C1 segment of cervical spinal cord (tissue), 14 donors: ENCODE results near the gene TOMT.

Experiments used
- DNase-seq, 14 donors: peaks; one replicate each; lab custom pipeline; 2025; lab: John Stamatoyannopoulos, UW

Gene TOMT

DNA sequence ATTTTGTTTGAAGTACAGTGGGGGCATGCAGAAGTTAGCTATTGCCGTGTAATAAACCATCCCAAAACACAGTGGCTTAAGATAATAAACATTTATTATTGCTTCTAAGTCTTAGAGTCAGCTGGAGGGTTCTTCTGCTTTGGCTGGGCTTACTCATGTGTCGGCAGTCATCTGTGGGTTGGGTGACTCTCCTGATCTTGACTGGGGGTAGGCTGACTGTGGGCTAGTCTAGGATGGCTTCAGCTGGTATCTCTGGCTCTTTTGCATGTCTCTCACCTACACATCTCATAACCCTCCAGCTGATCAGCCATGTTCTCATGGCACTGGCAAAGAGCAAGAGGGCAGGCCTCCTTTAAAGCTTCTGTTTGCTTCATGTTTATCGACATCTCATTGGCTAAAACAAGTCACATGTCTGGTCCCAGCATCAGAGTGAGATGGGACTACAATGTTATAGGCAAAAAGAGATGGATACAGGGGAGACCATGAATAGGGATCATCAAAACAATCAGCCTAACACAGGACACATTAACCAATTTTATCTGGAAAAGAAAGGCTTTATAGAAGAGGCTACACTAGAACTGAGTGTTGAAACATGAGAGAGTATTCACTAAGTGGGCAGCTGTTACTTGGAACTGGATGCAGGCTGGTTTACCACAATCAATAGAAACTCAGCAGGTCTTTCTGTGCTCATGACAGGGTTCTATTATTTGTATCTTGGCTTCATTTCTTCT is 19.9 kb upstream of the TOMT start:
- peak in 9 of 14 donors; percentile 8 to 56 (median 29) for DNase-seq

DNA sequence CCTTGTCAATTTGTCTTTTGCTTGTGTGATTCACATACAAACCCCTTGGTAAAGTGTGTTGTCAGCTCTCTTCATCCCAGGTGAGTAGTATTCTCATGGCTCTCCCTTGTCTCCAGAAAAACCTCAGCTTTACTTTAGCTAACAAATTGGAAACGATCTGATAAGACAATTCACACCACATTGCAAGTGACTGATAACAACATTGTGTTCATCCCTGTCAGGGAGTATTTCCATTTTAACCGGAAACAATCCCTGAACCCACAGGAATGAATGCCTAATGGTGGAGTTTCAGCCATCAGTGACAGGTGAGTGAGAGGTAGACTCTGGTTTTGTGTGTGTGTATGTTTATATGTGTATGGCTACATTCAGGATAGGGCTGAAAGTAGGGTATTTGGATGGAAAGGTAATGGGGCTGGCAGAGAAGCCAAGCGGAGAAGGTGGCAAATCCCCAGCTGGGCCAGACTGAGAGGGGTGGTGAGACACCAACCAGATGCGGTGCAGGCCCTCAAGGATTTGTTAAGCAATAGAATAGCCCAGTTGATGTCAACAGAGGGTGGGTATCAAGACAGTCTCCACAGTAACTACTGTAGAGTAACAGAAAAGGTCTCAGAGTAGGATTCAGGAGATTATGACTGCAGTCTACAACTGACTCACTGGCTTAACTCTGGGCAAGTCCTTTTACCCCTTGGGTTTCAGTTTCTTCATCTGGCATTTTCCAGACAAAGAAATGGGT is 17.5 kb upstream of the TOMT start:
- DNase-seq: no peak

DNA sequence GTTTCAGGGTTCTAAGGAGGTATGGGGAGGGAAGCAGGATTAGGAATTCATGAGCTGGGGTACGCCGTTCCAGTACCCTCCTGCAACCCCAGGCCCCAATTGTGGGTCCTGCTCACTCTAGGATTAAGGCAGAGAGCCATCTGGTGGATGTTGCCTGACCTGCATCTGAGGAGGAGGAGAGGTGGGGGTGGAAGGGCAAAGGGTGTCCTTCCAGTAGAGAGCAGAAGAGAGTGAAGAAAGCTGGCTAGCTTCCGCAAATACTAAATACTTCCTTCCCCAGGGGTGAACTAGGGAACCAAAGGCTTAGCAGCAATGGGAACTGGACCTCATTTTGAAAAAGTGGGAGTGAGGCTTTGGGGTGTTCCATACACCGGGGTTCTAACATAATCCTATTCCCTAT is 14.4 kb upstream of the TOMT start:
- DNase-seq: peak in 13 of 14 donors; percentile 5 to 72 (median 44)

DNA sequence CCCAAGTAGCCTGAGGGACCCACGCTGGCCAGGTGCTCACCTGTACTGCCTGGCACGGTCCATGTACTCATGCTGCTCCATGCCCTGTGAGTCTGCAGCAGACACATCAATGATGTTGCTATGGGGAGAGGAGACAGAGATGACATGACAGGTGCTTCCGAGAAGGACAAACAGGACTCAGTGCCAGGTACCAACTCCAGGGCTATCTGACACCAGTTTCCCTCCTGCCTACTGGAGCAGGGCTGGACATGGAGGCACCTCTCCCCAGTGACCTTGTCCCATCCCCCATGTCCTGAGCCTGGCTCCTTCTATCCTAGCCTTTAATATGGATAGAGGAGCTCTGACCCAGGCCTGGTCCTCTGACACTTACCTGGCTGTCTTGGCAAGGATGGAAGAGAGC is 7.0 kb upstream of the TOMT start:
- no peak for DNase-seq

DNA sequence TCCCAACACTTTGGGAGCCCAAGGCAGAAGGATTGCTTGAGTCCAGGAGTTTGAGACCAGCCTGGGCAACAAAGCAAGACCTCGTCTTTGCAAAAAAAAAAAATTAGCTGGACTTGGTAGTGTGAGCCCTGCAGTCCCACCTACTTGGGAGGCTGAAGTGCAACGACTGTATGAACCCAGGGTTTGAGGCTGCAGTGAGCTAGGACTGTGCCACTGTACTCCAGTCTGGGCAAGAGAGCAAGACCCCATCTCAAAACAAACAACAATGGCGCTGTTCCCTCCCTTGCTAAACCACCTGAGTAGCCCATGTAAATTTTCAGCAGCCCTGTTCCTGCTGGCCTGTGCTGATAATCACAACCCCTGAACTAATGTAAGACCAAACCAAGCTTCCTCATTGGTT is 5.7 kb upstream of the TOMT start:
- no peak for DNase-seq

DNA sequence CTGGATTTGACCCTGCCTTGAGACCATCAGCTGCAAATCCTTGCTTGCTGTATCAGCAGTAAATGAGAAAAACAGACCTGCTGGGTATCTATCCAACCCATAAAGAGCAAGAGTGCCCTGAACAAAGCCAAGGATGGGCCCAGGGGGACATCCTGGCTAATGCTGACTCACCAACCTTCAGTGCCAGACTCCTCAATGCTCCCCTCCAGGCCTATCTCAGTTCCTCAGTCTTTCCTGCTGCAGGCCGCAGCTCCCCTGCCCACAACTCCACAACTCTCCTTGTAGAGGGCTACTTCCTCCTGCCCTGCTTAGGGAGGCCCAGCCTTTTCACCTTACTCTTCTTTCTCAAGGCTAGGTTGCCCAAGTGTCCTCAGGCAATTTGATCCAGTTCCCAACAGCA is 5.3 kb upstream of the TOMT start:
- no peak for DNase-seq

DNA sequence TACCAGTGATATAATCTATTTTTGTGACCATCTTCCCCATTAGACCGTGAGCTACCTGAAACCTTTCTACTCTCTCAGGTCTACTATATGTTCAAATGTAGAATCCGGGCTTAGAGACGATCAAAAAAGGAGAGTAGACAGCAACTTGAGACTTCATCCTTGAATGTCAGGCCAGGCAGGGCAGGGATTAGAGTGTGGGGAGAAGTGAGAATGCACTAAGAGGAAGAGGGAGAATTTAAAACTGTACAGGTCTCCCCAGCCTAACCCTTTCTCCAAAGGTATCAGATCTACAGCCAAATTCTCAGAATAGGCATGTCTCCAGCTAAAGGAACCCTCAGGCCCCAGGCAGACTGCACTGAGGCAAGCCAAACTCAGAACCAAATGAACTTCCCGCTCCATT is 3.6 kb upstream of the TOMT start:
- DNase-seq: no peak

DNA sequence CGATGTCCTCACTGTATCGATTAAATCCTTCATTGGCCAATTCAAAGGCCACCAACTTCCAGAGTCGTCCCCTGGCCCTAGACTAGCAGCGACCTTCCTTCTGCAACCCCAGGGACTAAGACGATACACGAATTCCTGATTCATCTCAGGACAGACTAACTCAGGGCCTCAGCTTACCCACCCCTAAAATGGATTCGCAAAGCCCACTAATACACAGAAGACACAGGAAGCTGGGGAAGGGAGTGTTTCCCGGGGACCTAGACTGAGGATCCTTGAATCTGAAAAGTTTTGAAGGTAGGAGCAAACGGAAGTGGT is 3.1 kb upstream of the TOMT start:
- DNase-seq: no peak

DNA sequence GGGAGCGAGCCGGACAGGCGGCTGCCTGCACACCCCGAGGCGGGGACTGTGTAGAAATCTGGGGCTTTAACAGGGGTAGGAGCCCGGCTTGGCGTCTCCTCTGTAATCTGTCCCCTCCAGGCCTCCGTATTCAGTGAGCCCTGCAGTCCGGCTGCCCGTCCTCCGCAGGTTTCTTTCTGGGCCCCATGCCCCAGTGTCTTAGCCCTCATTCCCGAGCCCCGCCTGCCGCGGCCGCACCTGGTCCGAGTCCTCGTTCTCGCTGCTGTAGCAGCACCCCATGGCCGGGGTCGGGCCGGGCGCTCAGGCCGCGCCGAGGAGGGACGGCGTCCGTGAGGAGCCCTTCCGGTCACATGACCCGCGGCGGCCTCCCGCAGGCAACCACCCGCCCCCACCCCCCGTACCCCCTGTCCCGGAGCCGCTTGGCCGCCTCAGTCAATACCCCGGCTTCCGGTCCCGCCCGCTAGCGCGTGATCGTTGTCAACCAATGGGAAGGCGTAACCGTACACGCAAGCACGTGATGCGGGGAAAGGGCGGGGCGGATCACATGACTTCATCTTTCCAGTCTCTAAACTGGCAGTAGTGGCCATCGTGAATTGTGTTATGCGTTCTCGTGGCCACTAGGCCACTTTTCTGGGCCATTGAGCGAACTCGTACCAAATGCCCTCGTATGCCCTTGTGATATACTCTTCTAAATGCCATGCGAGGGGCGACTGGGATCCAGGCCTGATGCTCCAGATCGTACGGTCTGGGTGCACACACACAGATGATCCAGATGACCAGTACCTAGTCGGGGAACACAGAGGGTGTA is 2.6 kb upstream of the TOMT start, which contains the start of gene LAMTOR1:
LAMTOR1 (minus strand) TSS at position 352 of the 808 bp plus-strand sequence; CDS start at position 279, 73 bp downstream.
- peak; percentile 88 to 100 (median 98) for DNase-seq

DNA sequence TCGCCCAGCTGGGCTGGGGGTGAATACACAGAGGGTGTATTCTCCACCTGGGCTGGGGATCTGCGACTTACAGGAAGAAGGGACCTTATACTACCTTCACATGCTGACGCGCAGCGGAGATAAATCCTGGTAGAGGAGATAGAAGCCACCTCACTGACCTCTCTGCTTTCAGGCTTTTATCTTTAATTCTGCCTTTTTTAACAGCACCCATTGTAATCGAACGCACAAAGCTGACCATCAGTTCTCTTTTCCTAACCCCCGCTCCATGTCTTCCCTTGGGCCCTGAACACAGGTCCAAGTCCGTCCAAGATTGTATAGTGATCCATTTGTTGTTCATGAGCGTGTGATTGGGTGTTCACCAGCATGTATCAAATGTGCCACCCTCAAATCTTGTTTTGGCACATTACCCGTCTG is 2.0 kb upstream of the TOMT start:
- DNase-seq: no peak

DNA sequence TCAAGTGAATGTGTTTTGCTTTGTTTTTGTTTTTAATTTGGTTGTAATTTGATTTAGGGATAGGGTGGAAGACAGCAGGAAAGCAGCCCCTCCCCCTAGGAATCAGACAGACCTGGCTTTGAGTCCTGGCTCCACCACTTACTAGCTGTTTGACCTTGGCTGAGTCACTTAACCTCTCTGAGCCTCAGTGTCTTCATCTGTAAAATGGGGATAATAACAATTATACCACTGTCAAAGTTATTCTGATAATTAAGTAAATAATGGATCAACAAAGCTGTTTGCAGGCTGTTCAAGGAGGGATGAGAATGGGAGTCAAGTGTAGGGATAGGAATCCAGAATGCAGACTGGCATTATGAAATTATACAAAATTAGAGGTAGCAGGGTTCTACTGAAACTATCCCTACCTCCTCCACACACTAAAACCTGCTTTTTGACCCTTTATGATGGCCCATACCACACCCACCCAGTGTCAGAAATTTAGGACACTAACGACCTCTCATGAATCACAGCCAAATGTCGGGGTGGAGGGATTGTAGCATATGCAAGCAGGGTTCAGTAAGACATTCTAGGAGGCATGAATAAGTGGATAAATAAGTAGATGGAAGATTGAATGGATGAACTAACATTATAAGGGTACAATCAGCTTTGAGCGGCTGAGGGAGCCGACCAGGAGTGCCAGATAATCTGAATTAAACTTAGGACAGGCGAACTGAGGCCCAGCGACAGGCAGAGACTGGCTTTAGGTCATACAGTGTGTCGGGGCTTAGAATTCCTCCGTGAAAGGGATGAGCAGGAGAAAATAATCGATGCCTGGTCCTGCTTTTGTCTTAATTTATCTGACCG is 5.8 kb downstream of the TOMT start:
- no peak for DNase-seq

DNA sequence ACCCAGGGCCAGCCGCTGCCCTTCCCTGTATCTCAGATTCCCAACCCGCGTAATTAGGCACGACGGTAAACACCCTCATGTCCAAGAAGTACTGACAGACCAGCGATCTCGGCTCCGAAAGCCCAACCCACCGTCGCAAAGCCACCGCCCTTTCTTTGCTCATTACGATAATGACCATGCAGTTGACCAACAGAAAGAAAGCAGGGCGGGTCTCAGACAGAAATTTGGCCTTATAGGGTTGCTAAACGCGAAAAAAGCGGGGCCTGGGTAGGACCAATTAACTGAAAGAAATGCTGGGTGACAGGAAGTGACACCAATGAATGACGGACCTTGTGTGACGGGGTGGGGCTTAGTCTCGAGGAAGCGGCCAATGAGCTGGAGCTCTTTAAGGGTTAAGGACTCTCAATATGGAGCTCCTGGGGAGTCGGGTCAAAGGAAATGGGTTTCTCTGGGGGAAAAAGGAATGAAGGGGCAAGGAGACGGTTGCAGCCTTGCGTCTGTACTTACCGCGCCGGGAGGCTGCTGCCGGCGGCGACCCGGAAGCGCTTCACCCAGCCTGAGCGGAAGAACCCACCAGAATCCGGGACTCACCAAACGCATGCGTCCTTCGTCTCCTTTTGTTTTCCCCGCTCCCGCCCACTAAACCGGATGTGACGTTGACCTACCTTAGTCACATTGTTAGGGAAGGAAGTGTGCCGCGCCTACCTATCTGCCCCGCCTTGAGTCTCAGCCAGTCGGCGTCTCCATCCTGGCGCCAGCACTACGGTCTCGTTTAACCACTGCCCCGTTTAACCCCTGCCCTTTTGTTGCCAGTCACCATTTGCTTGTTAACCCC is 6.6 kb downstream of the TOMT start, which contains the start of gene ANAPC15:
ANAPC15 (minus strand) TSS at position 553 of the 835 bp plus-strand sequence. CDS start 1,419 bp downstream, outside the sequence.
- peak; percentile 94 to 100 (median 99) for DNase-seq

DNA sequence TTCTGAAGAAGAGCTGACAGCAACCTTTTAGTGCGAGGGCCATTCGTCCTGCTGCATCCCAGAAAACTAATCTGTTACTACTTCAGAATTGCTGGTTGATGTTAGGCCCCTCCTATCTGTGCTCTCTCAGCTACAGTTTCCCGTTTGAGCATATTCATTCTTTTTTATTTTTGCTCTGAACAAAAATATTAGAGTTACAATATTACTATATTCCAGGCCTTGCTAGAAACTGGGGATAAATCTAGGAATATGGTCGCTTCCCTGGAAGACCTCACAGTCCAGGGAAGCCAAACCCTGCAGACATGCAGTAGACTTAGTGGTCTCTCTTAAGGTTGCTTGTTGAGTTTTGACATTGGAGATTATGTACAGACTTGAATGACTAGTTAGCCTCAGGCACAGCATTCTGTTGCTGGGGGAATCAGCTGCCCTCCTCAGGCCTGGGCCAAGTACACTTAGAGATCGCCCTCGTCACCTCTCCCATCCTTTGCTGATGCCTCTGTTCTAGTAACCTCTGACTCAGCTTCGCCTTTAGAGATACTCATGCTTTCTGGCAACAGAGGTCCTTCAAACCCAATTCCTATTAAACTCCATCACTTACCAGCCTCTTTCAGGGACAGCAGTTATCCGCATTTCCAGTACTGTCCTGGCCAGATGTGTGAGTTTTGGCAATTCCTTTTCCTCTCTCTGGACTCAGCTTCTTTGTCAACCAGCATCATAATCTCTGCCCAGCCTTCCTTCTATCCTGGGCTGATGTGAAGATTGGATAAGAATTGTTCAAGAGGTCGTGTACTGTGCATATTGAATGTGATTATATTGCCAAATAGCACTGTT is 7.5 kb downstream of the TOMT start:
- peak in 1 of 14 donors; percentile 39 for DNase-seq

DNA sequence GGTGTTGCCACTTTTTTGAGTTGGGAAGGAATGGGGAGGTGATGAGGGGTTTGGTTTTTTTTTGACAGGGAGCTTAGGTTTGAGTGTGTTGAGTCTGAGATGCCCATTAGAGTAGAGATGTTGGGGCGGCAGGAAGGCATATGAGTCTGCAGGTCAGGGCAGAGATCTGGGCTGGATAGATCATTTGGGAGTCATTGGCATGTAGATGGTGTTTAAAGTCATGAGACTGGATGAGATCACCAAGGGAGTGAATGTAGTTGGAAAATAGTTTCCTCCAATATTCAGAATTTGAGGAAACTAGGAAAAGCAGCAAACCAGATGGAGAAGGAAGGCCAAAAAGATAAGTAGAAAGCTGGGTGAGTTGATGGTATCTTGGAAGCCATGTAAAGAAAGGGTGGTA is 8.8 kb downstream of the TOMT start:
- no peak for DNase-seq

DNA sequence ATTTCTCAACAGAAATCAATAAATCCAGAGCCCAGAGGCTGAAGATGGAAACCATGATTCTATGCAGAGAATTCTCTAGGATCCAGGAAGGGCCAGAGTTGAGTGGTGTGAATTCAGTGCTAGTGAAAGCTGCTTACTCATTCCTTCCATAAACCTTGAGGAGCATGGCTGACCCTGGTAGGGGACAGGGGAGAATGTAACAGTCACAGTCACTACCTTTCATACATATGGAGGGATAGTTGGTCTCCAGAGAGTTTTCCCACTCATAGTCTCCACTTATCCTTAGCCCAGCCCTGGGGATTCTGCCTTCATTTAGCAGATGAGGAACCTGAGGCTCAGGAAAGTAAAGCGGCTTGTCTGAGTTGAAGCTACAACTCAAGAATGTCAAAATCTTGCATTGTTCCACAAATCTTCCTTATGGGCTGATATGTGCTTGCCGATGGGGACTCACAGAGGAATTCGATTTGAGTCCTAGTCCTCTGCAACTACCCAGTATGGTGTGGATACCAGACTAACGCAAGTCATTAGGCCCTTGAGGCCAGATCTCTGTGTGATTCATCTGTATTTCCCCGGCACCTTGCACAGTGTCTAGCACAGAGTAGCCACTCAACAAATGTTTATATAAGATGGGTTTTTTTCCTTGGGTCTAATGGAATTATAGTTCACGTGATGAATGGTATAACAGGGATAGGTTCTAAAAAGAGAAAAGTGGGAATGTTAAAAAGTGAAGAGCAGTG is 10.5 kb downstream of the TOMT start:
- no peak for DNase-seq

DNA sequence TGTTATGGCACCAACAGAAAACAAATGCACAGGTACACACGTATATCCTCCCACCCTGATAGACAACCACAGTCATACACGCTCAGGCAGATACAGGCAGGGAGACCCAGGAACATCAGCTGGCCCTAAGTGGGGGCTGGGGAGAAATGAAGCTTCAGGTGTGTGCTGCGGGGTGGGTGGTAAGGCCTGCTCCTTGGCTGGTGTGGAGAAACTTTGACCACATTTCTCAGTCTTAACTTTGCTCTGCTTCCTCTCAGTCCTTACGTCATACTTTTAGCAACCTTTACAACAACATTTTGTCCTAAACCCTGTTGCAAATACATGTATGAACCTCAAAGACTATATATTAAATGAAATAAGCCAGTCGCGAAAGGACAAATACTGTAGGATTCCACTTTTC is 13.5 kb downstream of the TOMT start:
- no peak for DNase-seq

DNA sequence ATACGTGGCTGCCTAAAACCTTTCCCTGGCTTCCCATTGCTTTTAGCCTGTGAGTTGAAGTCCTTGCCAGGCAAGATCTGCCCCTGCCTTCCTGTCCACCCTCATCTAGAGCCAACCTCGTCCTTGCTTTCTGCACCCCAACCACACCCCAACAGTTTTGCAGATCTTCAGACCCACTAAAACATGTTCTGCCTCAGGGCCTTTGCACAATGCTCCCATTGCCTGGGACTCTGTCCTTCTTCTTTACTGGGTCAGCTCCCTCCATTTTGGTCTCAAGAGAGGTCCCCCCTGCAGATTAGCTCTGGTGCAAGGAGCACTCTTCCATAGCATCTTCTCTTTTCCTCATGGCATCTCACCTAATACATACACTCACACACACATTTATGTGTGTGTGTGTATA is 15.2 kb downstream of the TOMT start:
- DNase-seq: no peak

DNA sequence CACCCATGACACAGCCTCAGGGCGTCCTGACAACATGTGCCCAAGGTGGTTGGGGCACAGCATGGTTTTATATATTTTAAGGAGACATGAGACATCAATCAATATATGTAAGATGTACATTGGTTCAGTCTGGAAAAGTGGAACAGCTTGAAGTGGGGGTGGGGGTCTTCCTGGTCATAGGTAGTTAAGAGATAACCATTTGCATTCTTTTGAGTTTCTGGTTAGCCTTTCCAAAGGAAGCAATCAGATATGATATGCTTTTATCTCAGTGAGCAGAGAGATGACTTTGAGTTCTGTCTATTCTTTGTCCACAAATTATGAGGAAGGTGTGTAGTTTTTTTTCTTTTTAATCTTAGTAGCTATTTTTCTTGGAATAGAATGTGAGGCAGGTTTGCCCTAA is 16.9 kb downstream of the TOMT start:
- DNase-seq: no peak

DNA sequence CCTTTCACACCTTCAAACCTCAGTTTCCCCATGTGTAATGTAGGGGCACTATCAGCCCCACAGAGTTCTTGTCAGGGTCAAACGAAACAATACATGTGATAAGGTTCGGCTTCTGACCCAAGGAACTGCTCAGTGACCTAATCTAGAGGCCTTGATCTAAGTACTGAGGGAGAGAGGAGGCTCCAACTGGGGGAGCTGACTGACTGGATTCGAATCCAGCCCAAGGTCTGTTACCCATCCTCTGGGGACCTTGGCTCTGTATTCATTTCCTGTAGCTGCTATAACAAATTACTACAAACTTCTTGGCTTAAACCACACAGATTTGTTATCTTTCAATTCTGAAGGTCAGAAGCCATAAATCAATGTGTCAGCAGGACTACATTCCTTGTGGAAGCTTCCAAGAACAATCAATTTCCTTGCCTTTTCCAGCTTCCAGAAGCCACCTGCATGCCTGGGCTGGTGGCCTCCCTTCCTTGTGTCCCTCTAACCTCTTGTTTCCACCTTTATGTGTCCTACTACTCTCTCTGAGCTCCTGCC is 17.5 kb downstream of the TOMT start:
- DNase-seq: no peak
